HepG2 (cell line): ENCODE data around the gene TOPBP1. TPM values are rescaled to one million over a fixed set of nuclear protein-coding genes. Genes with fewer than 3 reads are reported as not detected.

Source experiments
- CERS6 ChIP-seq: sonication (generic); formaldehyde crosslinking; IDR thresholded peaks from 2 replicates; pipeline ENCODE4 v1.5.0; 2020; ENCODE audit warnings: missing genetic modification reagents
- CREB3 ChIP-seq: sonication (generic); formaldehyde crosslinking; IDR thresholded peaks from 2 replicates; pipeline ENCODE4 v1.5.0; 2020; ENCODE audit warnings: missing genetic modification reagents
- FOXK1 ChIP-seq: sonication (generic); formaldehyde crosslinking; IDR thresholded peaks from 2 replicates; pipeline ENCODE4 v1.4.0; 2020; ENCODE audit warnings: low read depth, missing genetic modification reagents, borderline replicate concordance
- HNF1A ChIP-seq, 2 experiments: sonication (generic) in 1 of 2; formaldehyde crosslinking in 1 of 2; IDR thresholded peaks; 2 replicates each; pipeline versions ENCODE4 v1.4.0 to v1.6.1; 2016 to 2020; ENCODE audit warnings: borderline replicate concordance in 1 of 2, low read depth in 1 of 2, mild to moderate bottlenecking in 1 of 2, missing genetic modification reagents in 1 of 2
- NFYB ChIP-seq: sonication (generic); formaldehyde crosslinking; IDR thresholded peaks from 2 replicates; pipeline ENCODE4 v1.4.0; 2020; ENCODE audit warnings: missing genetic modification reagents
- PHF5A ChIP-seq: IDR thresholded peaks from one replicate; pipeline ENCODE4 v1.6.1; 2018; ENCODE audit warnings: low read depth, missing genetic modification reagents; ENCODE audit not compliant: unreplicated experiment
- POLR2A ChIP-seq, 2 experiments: IDR thresholded peaks; 2 replicates each; pipeline ENCODE4 v1.6.1; 2011; ENCODE audit warnings: low read depth in 2 of 2, low read length in 2 of 2, mild to moderate bottlenecking in 1 of 2, moderate library complexity in 1 of 2; ENCODE audit not compliant: insufficient read depth in 1 of 2
- RCOR2 ChIP-seq: IDR thresholded peaks from 2 replicates; pipeline ENCODE4 v1.6.1; 2016; ENCODE audit warnings: missing biosample characterization, missing genetic modification reagents
- SIN3A ChIP-seq: IDR thresholded peaks from 2 replicates; pipeline ENCODE4 v1.6.1; 2011; ENCODE audit warnings: low read depth, mild to moderate bottlenecking, control low read depth, low read length, borderline replicate concordance
- TFAP4 ChIP-seq: sonication (generic); IDR thresholded peaks from 2 replicates; pipeline ENCODE4 v1.6.1; 2016; ENCODE audit warnings: low read depth, borderline replicate concordance
- ZNF225 ChIP-seq: sonication (generic); formaldehyde crosslinking; IDR thresholded peaks from 2 replicates; pipeline ENCODE4 v1.4.0; 2020; ENCODE audit warnings: mild to moderate bottlenecking, missing genetic modification reagents
- ZNF326 ChIP-seq: sonication (generic); formaldehyde crosslinking; IDR thresholded peaks from 2 replicates; pipeline ENCODE4 v1.4.0; 2020; ENCODE audit warnings: missing genetic modification reagents, borderline replicate concordance
- ZNF367 ChIP-seq: sonication (generic); formaldehyde crosslinking; IDR thresholded peaks from 2 replicates; pipeline ENCODE4 v1.4.0; 2020; ENCODE audit warnings: missing genetic modification reagents, borderline replicate concordance
- ZNF569 ChIP-seq: sonication (generic); formaldehyde crosslinking; IDR thresholded peaks from 2 replicates; pipeline ENCODE4 v1.5.0; 2020; ENCODE audit warnings: mild to moderate bottlenecking, missing genetic modification reagents, moderate library complexity, borderline replicate concordance
- ZNF678 ChIP-seq: sonication (generic); formaldehyde crosslinking; IDR thresholded peaks from 2 replicates; pipeline ENCODE4 v1.4.0; 2020; ENCODE audit warnings: mild to moderate bottlenecking, missing genetic modification reagents
- ZNF687 ChIP-seq: sonication (generic); formaldehyde crosslinking; IDR thresholded peaks from 2 replicates; pipeline ENCODE4 v1.5.1; 2020; ENCODE audit warnings: mild to moderate bottlenecking, missing genetic modification reagents, moderate library complexity
- ZNF841 ChIP-seq: sonication (generic); formaldehyde crosslinking; IDR thresholded peaks from 2 replicates; pipeline ENCODE4 v1.8.1; 2023; ENCODE audit warnings: missing genetic modification reagents, borderline replicate concordance
- polyA plus RNA-seq, 8 experiments: library from polyadenylated mRNA; depleted of rRNA in 3 of 8; stranded (reverse) in 7 of 8; unstranded in 1 of 8; fragments of >200 nt; fragmentation: Illumina TruSeq in 4 of 8; extraction: Trizol in 4 of 8; gene quantifications; 2 replicates each; pipeline versions ENCODE4 v1.2.1 to v1.2.3, GENCODE V29; 2011 to 2016; ENCODE audit warnings: low read depth in 4 of 8, missing spikeins in 1 of 8, mixed read lengths in 1 of 8; ENCODE audit not compliant: insufficient read depth in 1 of 8
- total RNA-seq, 5 experiments: library from RNA; depleted of rRNA; stranded (reverse); fragments of >200 nt; fragmentation: Illumina TruSeq; extraction: Trizol; gene quantifications; 2 replicates each; pipeline ENCODE4 v1.2.3, GENCODE V29; 2016; ENCODE audit warnings: low read depth in 1 of 5

The TOPBP1 gene
- total and polyA plus RNA-seq, 2 of the 13 experiments (the other 11 are each of a cell fraction or from before 2014, with no cell fraction given) = 24.3 to 42.9 TPM

GRCh38 chr3:133661454-133662277 is at the start of gene TOPBP1 (continued):
- TF ChIP-seq HNF1A (IDR thresholded peaks at IDR 0.05; ENCODE audit: low read depth) (no peak), HNF1A (CRISPR knock-in tag; IDR thresholded peaks at IDR 0.05; ENCODE audit: borderline replicate concordance) (peak; percentile 48; the same call in 1 of the 2 replicates), ZNF678 (0 out of 2 replicates have a peak, but pooled peaks have one; percentile 65), ZNF687 (peak; percentile 94), NFYB (CRISPR knock-in tag) (peak; percentile 47; the same call in 1 of the 2 replicates), CREB3 (CRISPR knock-in tag) (no peak), SIN3A (peak; percentile 98), TFAP4 (peak; percentile 91), ZNF569 (CRISPR knock-in tag) (0 out of 2 replicates have a peak, but pooled peaks have one; percentile 75), RCOR2 (CRISPR knock-in tag) (no peak), ZNF225 (CRISPR knock-in tag) (no peak), FOXK1 (CRISPR knock-in tag) (peak; percentile 49; the same call in 1 of the 2 replicates), PHF5A (CRISPR knock-in tag) (no peak), ZNF326 (no peak), ZNF841 (CRISPR knock-in tag) (no peak), ZNF367 (no peak), CERS6 (CRISPR knock-in tag) (no peak), POLR2A (IDR thresholded peaks at IDR 0.05; ENCODE audit: insufficient read depth in 1 of 2, low read depth in 2 of 2, low read length in 2 of 2) (peak; percentile 44 to 48; a peak in 3 of 4 replicates)
